GM12878 (cell line): ENCODE results near the gene ITSN1. TPM values are rescaled to one million over a fixed set of nuclear protein-coding genes. Genes with fewer than 3 reads are reported as not detected.

ENCODE experiments used
- ATAC-seq: fragments of 200-7000 bp; cut with Tn5 transposase; 3 replicates; pipeline ENCODE4 v1.9.1; 2020; ENCODE audit warnings: mild to moderate bottlenecking, moderate library complexity
- BruUV-seq: library from RNA; stranded (reverse); fragments of 400-500 nt; replicated peaks from 2 replicates; lab custom pipeline; 2021; lab: Mats Ljungman, UMichigan
- CTCF ChIA-PET: fragments of 300-600 bp; sonication (Branson Sonifier 250); formaldehyde crosslinking; extraction: SDS; loops from one replicate; lab custom pipeline; 2021; ENCODE audit warnings: inconsistent platforms; lab: Yijun Ruan, JAX
- POLR2A ChIA-PET: fragments of 350-600 bp; formaldehyde crosslinking; extraction: SDS; loops from one replicate; lab custom pipeline; 2021; ENCODE audit warnings: inconsistent platforms; lab: Charles Lee
- RAD21 ChIA-PET: fragments of 300-600 bp; sonication (Branson Sonifier 250); formaldehyde crosslinking; loops from one replicate; lab custom pipeline; 2023; ENCODE audit warnings: antibody characterized with exemption; ENCODE audit not compliant: unreplicated experiment; lab: Charles Lee
- SMC1A ChIA-PET: fragments of 300-600 bp; sonication (Branson Sonifier 250); formaldehyde crosslinking; loops from one replicate; lab custom pipeline; 2023; ENCODE audit not compliant: unreplicated experiment, uncharacterized antibody; lab: Charles Lee
- DNase-seq: peaks from one replicate; pipeline ENCODE4 v3.0.0-alpha.2; 2011; ENCODE audit warnings: low read depth, low spot score
- FAIRE-seq: peaks from 3 replicates; lab custom pipeline; 2011; peaks lifted over from hg19 to GRCh38; lab: Jason Lieb, UNC
- H2AFZ ChIP-seq: 2 replicates; pipeline ENCODE4 v1.6.0; 2011; ENCODE audit warnings: low read depth, low read length, control low read depth; ENCODE audit not compliant: control insufficient read depth
- H3K27ac ChIP-seq: 2 replicates; pipeline ENCODE4 v1.5.1; 2011; ENCODE audit warnings: control low read depth; ENCODE audit not compliant: control insufficient read depth, insufficient read depth
- H3K27me3 ChIP-seq, 2 experiments: replicated peaks in 1 of 2; 2 replicates each; pipeline versions ENCODE4 v1.6.0 to v1.6.1; 2011; ENCODE audit warnings: low read length in 1 of 2; ENCODE audit not compliant: control insufficient read depth in 2 of 2, insufficient read depth in 2 of 2
- H3K36me3 ChIP-seq, 2 experiments: 2 replicates each; pipeline ENCODE4 v1.5.1; 2011; ENCODE audit warnings: low read length in 1 of 2; ENCODE audit not compliant: control insufficient read depth in 2 of 2, insufficient read depth in 2 of 2
- H3K4me1 ChIP-seq: 2 replicates; pipeline ENCODE4 v1.6.1; 2011; ENCODE audit warnings: mild to moderate bottlenecking, low read length, moderate library complexity, mixed read lengths; ENCODE audit not compliant: control insufficient read depth, insufficient read depth
- H3K4me2 ChIP-seq: 2 replicates; pipeline ENCODE4 v1.6.0; 2011; ENCODE audit warnings: control low read depth; ENCODE audit not compliant: control insufficient read depth, insufficient read depth
- H3K4me3 ChIP-seq: fragments of 200-600 bp; sonication (generic); 2 replicates; pipeline ENCODE4 v1.5.1; 2016
- H3K79me2 ChIP-seq: 2 replicates; pipeline ENCODE4 v1.6.0; 2011; ENCODE audit warnings: low read length; ENCODE audit not compliant: control insufficient read depth, insufficient read depth
- H3K9ac ChIP-seq: 2 replicates; pipeline ENCODE4 v1.8.0; 2011; ENCODE audit warnings: low read length, control low read depth, mixed read lengths; ENCODE audit not compliant: control insufficient read depth, insufficient read depth
- H3K9me3 ChIP-seq: replicated peaks from 3 replicates; pipeline ENCODE4 v1.5.1; 2011; ENCODE audit warnings: mild to moderate bottlenecking, low read length; ENCODE audit not compliant: control insufficient read depth, insufficient read depth
- H4K20me1 ChIP-seq: 2 replicates; pipeline ENCODE4 v1.6.0; 2011; ENCODE audit not compliant: control insufficient read depth, insufficient read depth
- BMI1 ChIP-seq: fragments of 450-650 bp; IDR thresholded peaks from 2 replicates; pipeline ENCODE4 v1.6.1; 2016; ENCODE audit warnings: mild to moderate bottlenecking, moderate library complexity, borderline replicate concordance
- CHD1 ChIP-seq: IDR thresholded peaks from 2 replicates; pipeline ENCODE4 v1.6.1; 2012; ENCODE audit warnings: low read depth, low read length, improper control_type of control experiment
- EP300 ChIP-seq, 2 experiments: fragments of 150-350 bp in 1 of 2; IDR thresholded peaks; 2 replicates each; pipeline ENCODE4 v1.6.1; 2011 to 2012; ENCODE audit warnings: low read depth in 2 of 2, low read length in 2 of 2, borderline replicate concordance in 1 of 2, improper control_type of control experiment in 1 of 2, inconsistent platforms in 1 of 2; ENCODE audit not compliant: control insufficient read depth in 1 of 2
- HCFC1 ChIP-seq: fragments of 150-350 bp; IDR thresholded peaks from 2 replicates; pipeline ENCODE4 v1.6.1; 2014; ENCODE audit warnings: low read length
- KAT2A ChIP-seq: conservative IDR thresholded peaks from 2 replicates; pipeline ENCODE4 v1.6.1; 2011; ENCODE audit warnings: low read depth, low read length; ENCODE audit not compliant: control insufficient read depth
- MYB ChIP-seq: fragments of 150-350 bp; IDR thresholded peaks from 2 replicates; pipeline ENCODE4 v1.6.1; 2014; ENCODE audit warnings: mild to moderate bottlenecking, low read depth, low read length, borderline replicate concordance
- NBN ChIP-seq: fragments of 450-650 bp; IDR thresholded peaks from 2 replicates; pipeline ENCODE4 v1.6.1; 2016
- SKIL ChIP-seq: fragments of 450-650 bp; IDR thresholded peaks from 2 replicates; pipeline ENCODE4 v1.6.1; 2017; ENCODE audit warnings: mild to moderate bottlenecking, low read depth, inconsistent platforms; ENCODE audit not compliant: poor library complexity, severe bottlenecking
- SMC3 ChIP-seq: IDR thresholded peaks from 2 replicates; pipeline ENCODE4 v1.6.1; 2011; ENCODE audit warnings: low read length, improper control_type of control experiment, borderline replicate concordance
- TCF3 ChIP-seq: IDR thresholded peaks from 2 replicates; pipeline ENCODE4 v1.6.1; 2012; ENCODE audit warnings: low read depth, mild to moderate bottlenecking, low read length, borderline replicate concordance; ENCODE audit not compliant: insufficient read depth
- USF2 ChIP-seq: IDR thresholded peaks from 2 replicates; pipeline ENCODE4 v1.6.1; 2011; ENCODE audit warnings: low read depth, low read length, improper control_type of control experiment, borderline replicate concordance
- ZBTB11 ChIP-seq: fragments of 450-650 bp; formaldehyde crosslinking; IDR thresholded peaks from 2 replicates; pipeline ENCODE4 v1.5.0; 2022; ENCODE audit warnings: mild to moderate bottlenecking, missing genetic modification characterization
- ZNF217 ChIP-seq: fragments of 450-650 bp; IDR thresholded peaks from 2 replicates; pipeline ENCODE4 v1.6.1; 2017; ENCODE audit warnings: antibody characterized with exemption, mild to moderate bottlenecking
- ZNF24 ChIP-seq: fragments of 450-650 bp; IDR thresholded peaks from 2 replicates; pipeline ENCODE4 v1.6.1; 2017; ENCODE audit warnings: antibody characterized with exemption, mild to moderate bottlenecking
- whole genome bisulfite sequencing: methylation state at CpG from one replicate; pipeline ENCODE4 v1.1.6; 2016; ENCODE audit warnings: low lambda C conversion rate; ENCODE audit not compliant: insufficient replicate concordance, insufficient coverage; ENCODE audit errors: missing lambda C conversion rate; 5-methylcytosine and 5-hydroxymethylcytosine counted together
- in situ Hi-C: fragments of 300-500 bp; cut with MboI; formaldehyde crosslinking; loops from 9 replicates; pipeline ENCODE4 v1.14.3; 2018; ENCODE audit warnings: mixed read lengths
- intact Hi-C: fragments of 100-400 bp; cut with micrococcal nuclease; formaldehyde crosslinking; loops from one replicate; pipeline ENCODE4 v1.14.2; 2022; ENCODE audit not compliant: unreplicated experiment
- polyA plus RNA-seq, 11 experiments: library from polyadenylated mRNA; depleted of rRNA in 4 of 11; unstranded in 6 of 11; stranded (reverse) in 5 of 11; fragments of >200 nt; fragmentation: Nextera tagmentation in 4 of 11; fragmentation: Illumina TruSeq in 1 of 11; extraction: Ambion mirVana in 4 of 11; extraction: Trizol in 1 of 11; gene quantifications; 1 replicate in 1 of 11; 2 replicates in 10 of 11; pipeline versions ENCODE4 v1.2.1 to v1.2.3, GENCODE V29; 2011 to 2016; ENCODE audit warnings: inconsistent platforms in 2 of 11, missing spikeins in 2 of 11, low read depth in 1 of 11
- total RNA-seq, 4 experiments: library from RNA; depleted of rRNA in 3 of 4; stranded (reverse); fragments of >200 nt in 3 of 4; fragmentation: Illumina TruSeq in 1 of 4; extraction: Trizol in 1 of 4; gene quantifications; 2 replicates each; pipeline versions ENCODE4 v1.2.1 to v1.2.3, GENCODE V29; 2013 to 2021

The ITSN1 gene
- total and polyA plus RNA-seq, 10 of the 15 experiments (the other 5 are each of a cell fraction or from before 2014, with no cell fraction given) = 0.89 to 10.6 (median 4.8) TPM

- WGBS = 79% methylated on average over 28 of the region's 28 CpGs
- Histone ChIP-seq H3K4me2 (0 out of 2 replicates have a peak overlapping the region, but pooled peaks have one; percentile 48), H3K4me1 (no peaks in the 10 kb centered on the region), H3K9ac (no peak overlapping the region), H3K27ac (no peak overlapping the region), H3K27me3 (no peaks in the 10 kb centered on the region), H4K20me1 (no peaks in the 10 kb centered on the region), H3K9me3 (no peaks in the 10 kb centered on the region), H3K36me3 (no peaks in the 10 kb centered on the region), H3K4me3 (no peak overlapping the region), H3K79me2 (no peaks in the 10 kb centered on the region), H2AFZ (no peak overlapping the region)
- BruUV-seq = no TSS peak
- RAD21 ChIA-PET = no interaction called here
- SMC1A ChIA-PET = no interaction called here
- FAIRE-seq (no peak), ATAC-seq (no peak), DNase-seq (no peak)
- intact Hi-C loops = no loop called here
- in situ Hi-C loops = no loop called here
- POLR2A ChIA-PET = no interaction called here
- CTCF ChIA-PET = interaction anchor here (0.7 to 1.5 kb wide), 2 partner anchors 257 to 289 kb away, joined by 3 to 4 read pairs; no protein-coding TSS in a partner anchor
- no peak for TF ChIP-seq KAT2A
- no peak for TF ChIP-seq USF2
- TF ChIP-seq NBN = no peak
- no peak for TF ChIP-seq HCFC1
- no peak for TF ChIP-seq SMC3
- TF ChIP-seq TCF3 = peak; percentile 17; the same call in 1 of the 2 replicates
- TF ChIP-seq BMI1 = no peak
- no peak for TF ChIP-seq CHD1
- TF ChIP-seq ZBTB11 (CRISPR knock-in tag) = no peak
- TF ChIP-seq ZNF217 = no peak
- TF ChIP-seq EP300 (IDR thresholded peaks at IDR 0.05; ENCODE audit: borderline replicate concordance in 1 of 2, control insufficient read depth in 1 of 2, low read depth in 2 of 2, low read length in 2 of 2) = no peak
- TF ChIP-seq SKIL = no peak
- no peak for TF ChIP-seq ZNF24
- no peak for TF ChIP-seq MYB
Measured at GRCh38 chr21:33895356-33895755, 253.1 kb downstream of the ITSN1 start.
